ENCODE data around the gene PLEKHM1.
"Not testable (repeated sequence)": the region's sequence is repeated elsewhere in the genome, so short reads cannot be mapped to it uniquely, and the experiment has no call there.

Gene PLEKHM1

DNA sequence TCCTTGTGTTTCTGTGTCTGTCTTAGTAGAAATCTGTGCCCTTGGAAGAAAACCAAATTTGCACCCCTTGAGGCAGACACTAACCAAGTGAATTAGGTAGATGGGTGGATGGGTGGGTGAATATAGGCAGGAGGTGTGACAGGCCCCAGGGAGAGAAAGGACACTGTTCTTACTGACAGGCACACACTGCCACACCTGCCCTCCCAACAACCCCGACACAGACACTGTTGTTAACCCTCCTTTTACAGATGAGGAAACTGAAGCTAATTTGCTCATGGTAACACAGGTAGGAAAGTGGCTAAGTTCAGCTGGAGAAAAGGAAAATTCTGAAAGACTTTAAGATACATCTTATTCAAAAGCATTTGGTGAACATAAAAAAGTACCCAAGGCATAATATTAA lies 42.0 kb downstream of the PLEKHM1 start:
- H3K9me3 ChIP-seq (ENCODE audit: control insufficient read depth, insufficient read depth, low read length); H3K27me3 ChIP-seq (ENCODE audit: control insufficient read depth, low read length); H3K4me3 ChIP-seq (ENCODE audit: low read length); H4K20me1 ChIP-seq (ENCODE audit: control insufficient read depth, insufficient read depth, low read depth, low read length); H3K27ac ChIP-seq (ENCODE audit: low read depth, low read length); H3K4me2 ChIP-seq (ENCODE audit: low read length); H3K9me2 ChIP-seq (replicated peaks; ENCODE audit: control insufficient read depth, low read length); H3K36me3 ChIP-seq (ENCODE audit: control insufficient read depth, low read length); H3F3A ChIP-seq (ENCODE audit: control insufficient read depth, insufficient read depth); H3K79me2 ChIP-seq (ENCODE audit: control insufficient read depth, low read length): not testable (repeated sequence)
- H3K4me1 ChIP-seq (ENCODE audit: control insufficient read depth, low read length), result peaks cover 27% of the 10 kb centered on the region

DNA sequence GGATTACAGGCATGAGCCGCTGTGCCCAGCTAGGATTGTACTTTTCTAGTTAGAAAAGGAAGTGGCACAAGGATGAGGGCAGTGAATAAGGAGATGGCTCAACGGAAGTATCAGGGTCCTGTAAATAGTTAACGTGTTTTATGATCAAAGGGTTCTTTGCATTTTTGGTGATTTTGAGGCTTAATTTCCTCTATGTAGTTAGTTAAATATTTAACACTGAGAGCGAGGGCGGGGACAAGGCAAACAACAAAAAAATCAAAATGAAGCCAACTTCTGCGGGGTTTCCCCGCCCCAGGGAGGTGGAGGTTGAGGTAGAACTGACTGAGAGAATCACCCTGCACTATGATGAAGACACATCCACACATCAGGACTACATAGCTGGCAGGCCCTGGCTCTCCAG lies 42.5 kb downstream of the PLEKHM1 start:
- not testable (repeated sequence) for H3K9me2 ChIP-seq (replicated peaks; ENCODE audit: control insufficient read depth, low read length); H3K9me3 ChIP-seq (ENCODE audit: control insufficient read depth, insufficient read depth, low read length); H3K4me2 ChIP-seq (ENCODE audit: low read length); H3K27me3 ChIP-seq (ENCODE audit: control insufficient read depth, low read length); H3K36me3 ChIP-seq (ENCODE audit: control insufficient read depth, low read length); H4K20me1 ChIP-seq (ENCODE audit: control insufficient read depth, insufficient read depth, low read depth, low read length); H3K79me2 ChIP-seq (ENCODE audit: control insufficient read depth, low read length); H3K4me3 ChIP-seq (ENCODE audit: low read length); H3F3A ChIP-seq (ENCODE audit: control insufficient read depth, insufficient read depth); H3K27ac ChIP-seq (ENCODE audit: low read depth, low read length)
- H3K4me1 ChIP-seq (ENCODE audit: control insufficient read depth, low read length), result peaks cover 22% of the 10 kb centered on the region

DNA sequence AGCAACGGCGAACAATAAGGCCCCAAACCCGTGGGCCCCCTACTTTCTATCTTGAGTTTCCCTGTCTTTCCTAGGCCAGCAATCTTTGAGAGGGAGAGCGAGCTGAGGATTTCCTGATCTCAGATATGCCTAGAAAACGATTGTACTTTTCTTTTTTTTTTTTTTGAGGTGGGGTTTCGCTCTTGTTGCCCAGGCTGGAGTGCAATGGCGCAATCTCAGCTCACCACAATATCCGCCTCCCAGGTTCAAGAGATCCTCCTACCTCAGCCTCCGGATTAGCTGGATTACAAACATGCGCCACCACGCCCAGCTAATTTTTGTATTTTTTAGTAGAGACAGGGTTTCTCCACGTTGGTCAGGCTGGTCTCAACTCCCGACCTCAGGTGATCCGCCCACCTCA lies 42.9 kb downstream of the PLEKHM1 start:
- H3K79me2 ChIP-seq (ENCODE audit: control insufficient read depth, low read length); H4K20me1 ChIP-seq (ENCODE audit: control insufficient read depth, insufficient read depth, low read depth, low read length); H3K4me2 ChIP-seq (ENCODE audit: low read length); H3K27ac ChIP-seq (ENCODE audit: low read depth, low read length); H3F3A ChIP-seq (ENCODE audit: control insufficient read depth, insufficient read depth); H3K36me3 ChIP-seq (ENCODE audit: control insufficient read depth, low read length); H3K27me3 ChIP-seq (ENCODE audit: control insufficient read depth, low read length); H3K9me2 ChIP-seq (replicated peaks; ENCODE audit: control insufficient read depth, low read length); H3K9me3 ChIP-seq (ENCODE audit: control insufficient read depth, insufficient read depth, low read length); H3K4me3 ChIP-seq (ENCODE audit: low read length): not testable (repeated sequence)
- H3K4me1 ChIP-seq (ENCODE audit: control insufficient read depth, low read length), result peaks cover 18% of the 10 kb centered on the region

DNA sequence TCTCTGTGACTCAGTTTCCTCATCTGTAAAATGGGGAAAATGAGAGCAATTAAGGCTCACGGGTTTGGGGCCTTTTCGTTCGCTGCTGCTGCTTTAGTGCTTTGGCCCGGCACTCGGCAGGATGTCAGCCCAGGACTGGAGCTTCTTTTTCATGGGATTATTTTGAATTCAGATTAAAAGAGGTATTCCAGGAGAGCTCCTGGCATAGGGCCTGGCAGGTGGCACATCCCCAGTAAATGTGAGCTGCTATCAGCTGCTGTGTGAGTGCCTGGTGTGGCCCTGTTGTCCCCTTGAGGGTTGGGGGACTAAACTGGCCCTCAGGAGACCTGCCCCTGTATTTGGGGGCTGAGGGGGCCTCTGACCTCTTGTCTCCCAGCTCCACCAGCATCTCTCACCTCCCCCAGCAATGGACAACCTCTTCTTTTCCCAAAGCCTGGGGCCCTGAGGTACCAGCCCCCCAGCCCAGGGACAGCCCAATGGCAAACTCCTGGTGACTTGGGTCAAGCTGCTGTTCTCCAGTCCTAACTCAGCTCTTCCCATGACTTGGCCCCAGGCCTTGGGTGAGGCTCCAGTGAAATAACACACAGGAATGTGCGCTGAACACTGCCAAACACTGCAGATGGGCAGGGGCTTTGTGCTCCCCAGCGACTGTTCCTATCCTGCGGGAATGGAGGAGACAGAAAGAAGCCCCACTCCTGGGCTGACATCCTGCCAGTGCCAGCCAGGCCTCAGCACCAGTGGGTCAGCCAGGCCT lies 43.5 kb downstream of the PLEKHM1 start:
- H3F3A ChIP-seq (ENCODE audit: control insufficient read depth, insufficient read depth); H3K27me3 ChIP-seq (ENCODE audit: control insufficient read depth, low read length); H3K79me2 ChIP-seq (ENCODE audit: control insufficient read depth, low read length); H3K36me3 ChIP-seq (ENCODE audit: control insufficient read depth, low read length); H3K9me2 ChIP-seq (replicated peaks; ENCODE audit: control insufficient read depth, low read length); H3K4me3 ChIP-seq (ENCODE audit: low read length); H3K27ac ChIP-seq (ENCODE audit: low read depth, low read length); H3K9me3 ChIP-seq (ENCODE audit: control insufficient read depth, insufficient read depth, low read length); H4K20me1 ChIP-seq (ENCODE audit: control insufficient read depth, insufficient read depth, low read depth, low read length); H3K4me2 ChIP-seq (ENCODE audit: low read length): not testable (repeated sequence)
- H3K4me1 ChIP-seq (ENCODE audit: control insufficient read depth, low read length), result peaks cover 12% of the 10 kb centered on the region

DNA sequence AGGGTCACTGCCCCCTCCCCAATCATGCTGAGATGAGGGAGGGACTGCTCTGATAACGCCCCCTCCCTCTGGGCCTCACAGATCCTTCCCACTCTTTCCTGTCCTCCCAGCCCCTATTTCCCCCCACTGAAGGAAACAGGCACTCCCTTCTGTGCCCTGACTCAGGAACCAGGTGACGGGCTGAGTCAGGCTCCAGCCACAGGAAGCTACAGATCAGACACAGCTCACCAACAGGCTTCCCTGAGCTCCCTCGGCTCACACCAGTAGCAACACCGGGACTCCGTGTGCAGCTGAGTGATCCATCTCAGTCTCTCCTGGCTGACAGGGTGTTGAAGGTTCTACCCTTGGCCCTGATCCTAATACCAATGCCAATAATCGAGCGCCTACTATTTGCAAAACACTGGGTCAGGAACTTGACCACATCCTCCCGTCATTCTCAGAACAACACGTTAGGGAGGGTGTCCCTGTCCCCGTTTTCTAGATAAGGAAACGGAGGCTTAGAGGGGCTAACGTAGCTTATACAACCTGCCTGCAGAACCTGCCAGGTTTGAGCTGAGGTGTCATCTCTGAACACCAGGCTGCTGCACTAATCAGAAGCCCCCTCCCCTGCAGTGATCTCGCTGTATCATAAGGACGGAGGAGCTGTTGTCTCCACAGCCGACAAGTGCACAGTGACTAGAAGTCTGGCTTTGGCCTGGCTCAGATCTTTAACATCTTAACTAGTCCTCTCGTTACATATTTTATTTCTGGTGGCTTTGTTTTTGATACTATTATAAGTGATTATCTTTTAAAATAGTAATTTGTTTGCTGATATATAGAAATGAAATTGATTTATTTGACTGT lies 44.4 kb downstream of the PLEKHM1 start:
- H3K36me3 ChIP-seq (ENCODE audit: control insufficient read depth, low read length); H3F3A ChIP-seq (ENCODE audit: control insufficient read depth, insufficient read depth); H3K4me2 ChIP-seq (ENCODE audit: low read length); H3K79me2 ChIP-seq (ENCODE audit: control insufficient read depth, low read length); H4K20me1 ChIP-seq (ENCODE audit: control insufficient read depth, insufficient read depth, low read depth, low read length); H3K4me1 ChIP-seq (ENCODE audit: control insufficient read depth, low read length); H3K9me3 ChIP-seq (ENCODE audit: control insufficient read depth, insufficient read depth, low read length); H3K27ac ChIP-seq (ENCODE audit: low read depth, low read length); H3K27me3 ChIP-seq (ENCODE audit: control insufficient read depth, low read length); H3K9me2 ChIP-seq (replicated peaks; ENCODE audit: control insufficient read depth, low read length); H3K4me3 ChIP-seq (ENCODE audit: low read length): not testable (repeated sequence)

DNA sequence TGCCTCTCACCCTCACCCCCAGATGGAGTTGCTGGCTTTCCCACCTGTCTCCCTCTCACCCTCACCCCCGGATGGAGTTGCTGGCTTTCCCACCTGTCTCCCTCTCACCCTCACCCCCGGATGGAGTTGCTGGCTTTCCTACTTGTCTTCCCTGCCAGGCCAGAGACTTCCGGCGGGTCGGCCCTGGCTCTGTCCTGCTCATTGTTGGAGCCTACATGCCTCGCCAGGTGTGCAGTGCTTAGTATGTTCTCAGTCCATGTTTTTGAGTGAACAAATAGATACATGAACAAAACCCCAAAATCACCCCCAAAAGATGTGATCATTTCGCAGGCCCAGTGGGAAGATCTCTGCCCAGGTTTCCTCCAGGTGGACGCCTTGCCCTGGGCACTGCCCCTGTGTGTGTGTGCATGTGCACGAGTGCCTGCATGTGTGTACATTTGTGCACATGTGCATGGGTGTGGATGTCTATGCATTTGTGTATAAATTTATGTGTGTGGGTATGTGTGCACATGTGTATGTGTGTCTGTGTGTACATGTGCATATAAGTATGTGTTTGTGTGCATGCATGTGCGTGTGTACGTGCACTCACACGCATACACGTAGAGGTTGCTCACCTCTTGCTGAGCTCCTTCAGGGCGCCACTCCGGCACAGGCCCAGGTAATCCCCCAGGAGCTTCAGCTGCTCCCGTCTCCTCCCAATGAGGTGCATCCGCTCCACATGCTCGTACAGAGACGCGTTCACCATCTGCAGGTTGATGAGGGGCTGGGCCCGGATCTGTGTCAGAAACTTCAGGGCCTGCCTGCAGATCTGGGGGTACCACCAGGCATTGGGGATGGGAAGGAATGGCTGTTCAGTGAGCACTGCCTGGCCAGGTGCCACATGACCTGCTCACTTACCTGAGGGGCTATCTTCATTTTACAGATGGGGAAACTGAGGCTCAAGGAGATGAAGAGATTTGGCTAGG lies 45.4 kb downstream of the PLEKHM1 start:
- H3K9me3 ChIP-seq (ENCODE audit: control insufficient read depth, insufficient read depth, low read length); H3K4me3 ChIP-seq (ENCODE audit: low read length); H3F3A ChIP-seq (ENCODE audit: control insufficient read depth, insufficient read depth); H3K36me3 ChIP-seq (ENCODE audit: control insufficient read depth, low read length); H3K4me2 ChIP-seq (ENCODE audit: low read length); H3K27ac ChIP-seq (ENCODE audit: low read depth, low read length); H3K9me2 ChIP-seq (replicated peaks; ENCODE audit: control insufficient read depth, low read length); H3K79me2 ChIP-seq (ENCODE audit: control insufficient read depth, low read length); H4K20me1 ChIP-seq (ENCODE audit: control insufficient read depth, insufficient read depth, low read depth, low read length); H3K27me3 ChIP-seq (ENCODE audit: control insufficient read depth, low read length): not testable (repeated sequence)
- peaks cover 14% of the 10 kb centered on the region for H3K4me1 ChIP-seq (ENCODE audit: control insufficient read depth, low read length)

DNA sequence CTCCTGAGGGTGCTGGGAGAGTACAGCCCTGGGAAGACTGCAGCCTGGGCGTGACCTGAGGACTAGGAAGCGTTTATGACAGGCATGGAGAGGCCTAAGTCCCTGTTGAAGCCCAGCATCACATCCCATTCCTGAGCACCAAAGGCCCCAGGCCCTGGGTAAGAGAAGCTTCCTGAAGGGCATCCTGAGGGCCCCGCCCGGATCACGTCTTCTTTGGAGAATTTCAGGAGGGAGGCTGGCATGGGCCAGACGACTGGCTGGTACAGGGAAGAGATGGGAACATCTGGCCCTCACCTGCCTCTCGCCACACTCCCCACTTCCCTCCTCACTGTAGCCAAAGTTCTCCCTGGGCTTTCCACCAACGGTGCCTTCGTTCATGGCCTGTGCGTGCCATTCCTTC lies 46.2 kb downstream of the PLEKHM1 start:
- not testable (repeated sequence) for H3K4me3 ChIP-seq (ENCODE audit: low read length); H3K9me3 ChIP-seq (ENCODE audit: control insufficient read depth, insufficient read depth, low read length); H3K79me2 ChIP-seq (ENCODE audit: control insufficient read depth, low read length); H4K20me1 ChIP-seq (ENCODE audit: control insufficient read depth, insufficient read depth, low read depth, low read length); H3K27me3 ChIP-seq (ENCODE audit: control insufficient read depth, low read length); H3K4me2 ChIP-seq (ENCODE audit: low read length); H3K9me2 ChIP-seq (replicated peaks; ENCODE audit: control insufficient read depth, low read length); H3K36me3 ChIP-seq (ENCODE audit: control insufficient read depth, low read length); H3K27ac ChIP-seq (ENCODE audit: low read depth, low read length); H3F3A ChIP-seq (ENCODE audit: control insufficient read depth, insufficient read depth)
- H3K4me1 ChIP-seq (ENCODE audit: control insufficient read depth, low read length), result peaks cover 17% of the 10 kb centered on the region

Measured in DOHH2 (cell line).